GM06990 (cell line): Measurements from ENCODE around the gene SEMA3B.

Experiments
- DNase-seq: peaks from one replicate; pipeline ENCODE4 v3.0.0-alpha.2; 2011; ENCODE audit not compliant: insufficient read length; ENCODE audit errors: extremely low read depth
- H3K27me3 ChIP-seq: replicated peaks from 2 replicates; pipeline ENCODE4 v1.6.0; 2011; ENCODE audit warnings: low read length; ENCODE audit not compliant: control insufficient read depth, insufficient read depth
- H3K36me3 ChIP-seq: 2 replicates; pipeline ENCODE4 v1.5.1; 2011; ENCODE audit warnings: low read length; ENCODE audit not compliant: control insufficient read depth, insufficient read depth
- H3K4me3 ChIP-seq: replicated peaks from 2 replicates; pipeline ENCODE4 v1.5.1; 2011; ENCODE audit warnings: low read depth, mild to moderate bottlenecking, control low read depth, low read length
- CTCF ChIP-seq: IDR thresholded peaks from 2 replicates; pipeline ENCODE4 v1.5.1; 2011; ENCODE audit warnings: low read length, control low read depth, mild to moderate bottlenecking, inconsistent platforms; ENCODE audit not compliant: insufficient read depth, poor library complexity, severe bottlenecking

SEMA3B gene

DNA sequence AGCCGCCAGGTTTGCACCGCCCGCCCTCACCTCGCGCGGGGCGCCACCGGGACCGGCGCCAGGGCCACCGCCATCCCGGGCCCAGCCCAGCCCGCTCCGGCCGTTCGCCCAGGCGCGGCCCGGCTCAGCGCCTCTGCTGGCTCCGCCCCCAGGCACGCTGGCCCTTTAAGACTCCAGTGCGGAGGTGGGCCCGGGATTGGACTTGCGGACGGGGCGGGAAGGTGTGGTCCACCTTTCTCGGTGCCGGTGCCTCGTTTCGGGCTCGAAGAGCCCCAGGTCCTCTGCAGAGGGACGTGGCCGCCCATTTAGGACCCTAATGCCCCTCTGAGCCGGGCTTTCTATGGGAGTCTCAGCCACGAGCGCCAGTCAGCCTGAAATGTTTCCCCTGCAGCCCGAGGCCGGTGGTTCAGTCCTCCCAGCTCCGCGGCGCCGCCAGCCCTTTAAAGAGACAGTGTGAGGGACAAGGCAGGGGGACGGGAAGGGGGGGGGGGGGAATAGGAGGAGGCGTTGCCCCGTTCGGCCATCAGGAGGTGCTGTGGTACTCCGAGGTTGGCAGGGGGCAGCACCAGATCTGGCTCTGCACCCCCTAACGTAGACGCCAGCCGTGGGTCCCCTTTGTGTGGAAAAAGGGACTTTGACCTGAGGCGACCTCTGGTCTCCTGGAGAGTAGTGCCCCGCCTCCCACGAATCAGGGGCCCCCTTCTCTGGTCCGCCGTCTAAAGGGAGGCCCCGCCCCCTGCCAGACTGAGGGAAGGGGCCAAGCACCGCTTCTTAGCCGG is 52.6 kb downstream of the SEMA3B start:
- peak; percentile 92 for DNase-seq
- H3K27me3 ChIP-seq: no peaks in the 10 kb centered on the region
- peak; percentile 65 for TF ChIP-seq CTCF
- H3K36me3 ChIP-seq: peaks cover 9% of the 10 kb centered on the region
- H3K4me3 ChIP-seq: peak overlapping the region; percentile 70

DNA sequence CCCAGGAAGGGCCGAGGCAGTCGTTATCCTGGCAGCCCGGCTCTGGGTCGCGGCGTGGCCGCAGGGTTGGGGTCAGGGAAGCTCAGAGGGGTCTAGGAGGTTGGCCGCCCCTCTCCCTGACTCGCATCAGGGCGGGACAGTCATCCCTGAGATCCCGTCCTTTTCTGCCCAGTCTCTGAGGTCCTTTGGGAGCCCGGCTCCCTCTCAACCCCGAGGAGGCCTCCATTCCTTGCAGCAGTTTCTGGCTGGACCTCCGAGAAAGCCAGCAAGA is 53.1 kb downstream of the SEMA3B start:
- DNase-seq: no peak
- peaks cover 9% of the 10 kb centered on the region for H3K36me3 ChIP-seq
- H3K27me3 ChIP-seq: no peaks in the 10 kb centered on the region
- no peak for TF ChIP-seq CTCF
- peak overlapping the region; percentile 70 for H3K4me3 ChIP-seq

- no peak for DNase-seq
- peaks cover 9% of the 10 kb centered on the region for H3K36me3 ChIP-seq
- H3K27me3 ChIP-seq: no peaks in the 10 kb centered on the region
- H3K4me3 ChIP-seq: peak within 1 kb of the TSS; percentile 70
- no peak for TF ChIP-seq CTCF
Measured at GRCh38 chr3:50322386-50323091, 53.6 kb downstream of the SEMA3B start, which contains the start of gene HYAL2. HYAL2 (minus strand) TSS chr3:50322745; CDS start chr3:50320489, 2,256 bp downstream.

GRCh38 chr3:50323092-50323600 is 54.2 kb downstream of the SEMA3B start:
- H3K4me3 ChIP-seq: no peak overlapping the region
- no peak for TF ChIP-seq CTCF
- H3K36me3 ChIP-seq: peaks cover 7% of the 10 kb centered on the region
- DNase-seq: no peak
- H3K27me3 ChIP-seq: no peaks in the 10 kb centered on the region

- no peaks in the 10 kb centered on the region for H3K27me3 ChIP-seq
- no peak for TF ChIP-seq CTCF
- no peak overlapping the region for H3K4me3 ChIP-seq
- H3K36me3 ChIP-seq: peaks cover 4% of the 10 kb centered on the region
- DNase-seq: no peak
Measured at GRCh38 chr3:50323614-50324199, 54.8 kb downstream of the SEMA3B start.
